GM21515 (cell line): ENCODE results near the gene ASS1.

ENCODE experiments used
- ATAC-seq: cut with Tn5 transposase; IDR thresholded peaks from one replicate; pipeline ENCODE4 v1.9.1; 2021; ENCODE audit not compliant: unreplicated experiment

ASS1 gene

GRCh38 chr9:130452835-130453234 is 8.1 kb downstream of the ASS1 start:
- ATAC-seq: no peak

GRCh38 chr9:130453487-130453886 is 8.7 kb downstream of the ASS1 start:
- ATAC-seq: no peak

- no peak for ATAC-seq
Measured at GRCh38 chr9:130454096-130454811, 9.5 kb downstream of the ASS1 start.

GRCh38 chr9:130454812-130455325 is 10.1 kb downstream of the ASS1 start:
- ATAC-seq: no peak

- no peak for ATAC-seq
Measured at GRCh38 chr9:130458027-130458803, 13.5 kb downstream of the ASS1 start.

GRCh38 chr9:130458804-130459067 is 14.0 kb downstream of the ASS1 start:
- no peak for ATAC-seq

GRCh38 chr9:130459151-130459550 is 14.4 kb downstream of the ASS1 start:
- no peak for ATAC-seq

GRCh38 chr9:130459941-130460669 is 15.3 kb downstream of the ASS1 start:
- no peak for ATAC-seq

GRCh38 chr9:130461218-130461630 is 16.5 kb downstream of the ASS1 start:
- ATAC-seq: no peak

- ATAC-seq: no peak
Measured at GRCh38 chr9:130461731-130462130, 17.0 kb downstream of the ASS1 start.

- ATAC-seq: no peak
Measured at GRCh38 chr9:130462685-130463540, 18.2 kb downstream of the ASS1 start.

GRCh38 chr9:130463763-130464745 is 19.3 kb downstream of the ASS1 start:
- ATAC-seq: no peak

GRCh38 chr9:130465383-130466096 is 20.8 kb downstream of the ASS1 start:
- no peak for ATAC-seq

- no peak for ATAC-seq
Measured at GRCh38 chr9:130466537-130467217, 21.9 kb downstream of the ASS1 start.

GRCh38 chr9:130467316-130467715 is 22.6 kb downstream of the ASS1 start:
- ATAC-seq: no peak

GRCh38 chr9:130468566-130468965 is 23.8 kb downstream of the ASS1 start:
- no peak for ATAC-seq

GRCh38 chr9:130470269-130470668 is 25.5 kb downstream of the ASS1 start:
- ATAC-seq: no peak

GRCh38 chr9:130470950-130471349 is 26.2 kb downstream of the ASS1 start:
- ATAC-seq: no peak
